Mesenteric fat pad (tissue), 1 donor: ENCODE measurements around the gene ANKS6. TPM values are rescaled to one million over a fixed set of nuclear protein-coding genes. Genes with fewer than 3 reads are reported as not detected.

Source experiments
- DNase-seq: peaks from one replicate; pipeline ENCODE4 v3.0.0-alpha.2; 2020; ENCODE audit warnings: low spot score
- total RNA-seq: library from RNA; stranded (reverse); fragmentation: NEBNext Ultra II Directional; extraction: Animal tissue kit (Norgen Biotek cat#: 25700); gene quantifications from one replicate; pipeline ENCODE4 v1.2.1, GENCODE V29; 2021
- donor health status: DM: yes; HTN: yes; CAD: no.

The ANKS6 gene
- total RNA-seq, 1 donor from 2014 or later = 18.1 TPM

DNA sequence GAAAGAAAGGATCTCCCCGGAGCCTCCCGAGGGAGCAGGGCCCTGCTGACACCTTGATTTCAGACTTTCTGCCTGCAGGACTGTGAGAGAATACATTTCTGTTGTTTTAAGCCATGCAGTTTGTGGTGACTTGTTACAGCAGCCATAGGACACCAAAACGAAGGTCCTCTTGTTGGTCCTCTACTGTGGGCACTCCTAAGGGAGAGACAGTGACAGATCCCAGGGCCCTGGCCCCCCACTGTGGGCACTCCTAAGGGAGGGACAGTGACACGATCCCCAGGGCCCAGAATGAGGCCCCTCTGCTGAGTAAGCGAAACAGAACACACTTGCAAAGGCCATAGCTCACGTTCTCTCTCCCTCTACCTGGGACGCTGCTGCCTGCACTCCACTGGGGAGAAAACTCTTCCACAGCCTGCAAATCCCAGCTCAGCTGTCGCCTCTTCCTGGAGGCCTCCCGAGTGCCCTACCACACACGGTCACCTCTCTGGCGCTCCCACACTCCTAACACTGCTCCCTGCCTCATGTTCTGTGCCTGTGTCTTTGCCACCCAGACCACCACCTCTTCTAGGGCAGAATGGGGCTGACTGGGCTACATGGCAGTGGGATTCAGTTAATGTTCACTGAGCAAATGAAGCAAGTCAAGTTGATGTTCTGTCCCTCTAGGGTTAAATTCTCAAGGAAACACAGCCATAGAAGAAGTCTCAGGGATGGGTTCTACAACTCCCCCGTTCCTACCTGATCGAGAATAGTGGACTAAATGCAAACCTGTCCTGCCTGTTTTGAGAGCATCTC is 23.8 kb downstream of the ANKS6 start:
- no peak for DNase-seq

DNA sequence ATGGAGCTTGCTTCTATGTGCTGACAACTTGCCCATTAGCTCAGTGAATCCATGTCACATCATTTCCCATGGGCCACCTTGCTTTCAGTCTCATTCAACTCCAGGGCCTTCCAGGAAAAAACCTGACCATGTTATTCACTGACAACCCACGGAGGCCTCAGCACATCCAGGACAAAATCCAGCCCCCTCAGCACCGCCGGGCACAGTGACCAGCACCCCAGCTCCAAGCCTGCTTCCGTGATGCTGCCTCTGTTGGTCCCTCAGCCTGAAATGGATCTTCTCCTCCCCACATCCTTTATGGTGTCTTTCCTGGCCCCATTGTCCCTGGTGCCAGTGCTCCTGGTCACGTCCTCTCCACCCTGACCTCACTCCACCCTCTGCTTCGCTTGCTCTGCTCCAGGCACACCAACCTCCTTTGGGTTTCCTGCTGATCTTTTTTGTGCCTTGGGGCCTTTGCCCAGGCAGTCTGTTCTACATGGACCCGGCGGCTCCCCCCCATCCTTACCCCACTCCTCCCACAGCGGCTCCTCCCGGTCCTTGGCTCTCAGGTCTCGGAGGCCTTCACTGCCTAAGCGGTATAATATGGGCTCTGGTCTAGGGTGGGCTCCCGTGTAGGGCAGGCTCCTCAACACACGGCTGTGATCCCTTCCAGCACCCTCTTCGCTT is 25.0 kb downstream of the ANKS6 start:
- DNase-seq = peak; percentile 83

DNA sequence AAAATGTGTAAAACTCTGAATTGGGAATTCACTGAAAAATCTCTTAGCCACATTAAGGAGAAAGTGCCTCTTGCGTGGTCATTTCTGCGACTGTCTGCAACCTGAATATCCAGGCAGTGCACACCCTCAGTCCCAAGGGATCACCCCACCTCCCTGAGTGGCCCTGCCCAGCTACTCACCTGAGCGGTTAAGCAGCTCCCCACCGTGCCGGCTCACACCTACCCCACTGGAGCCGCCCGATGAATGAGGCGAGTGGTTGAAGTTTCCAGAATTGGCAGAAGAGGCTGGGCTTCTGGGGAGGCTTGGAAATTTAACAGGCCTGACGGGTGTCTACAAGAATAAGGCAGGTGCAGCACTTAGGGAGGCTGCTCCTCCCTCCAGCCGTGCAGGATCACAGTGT is 25.6 kb downstream of the ANKS6 start:
- DNase-seq = peak; percentile 75

DNA sequence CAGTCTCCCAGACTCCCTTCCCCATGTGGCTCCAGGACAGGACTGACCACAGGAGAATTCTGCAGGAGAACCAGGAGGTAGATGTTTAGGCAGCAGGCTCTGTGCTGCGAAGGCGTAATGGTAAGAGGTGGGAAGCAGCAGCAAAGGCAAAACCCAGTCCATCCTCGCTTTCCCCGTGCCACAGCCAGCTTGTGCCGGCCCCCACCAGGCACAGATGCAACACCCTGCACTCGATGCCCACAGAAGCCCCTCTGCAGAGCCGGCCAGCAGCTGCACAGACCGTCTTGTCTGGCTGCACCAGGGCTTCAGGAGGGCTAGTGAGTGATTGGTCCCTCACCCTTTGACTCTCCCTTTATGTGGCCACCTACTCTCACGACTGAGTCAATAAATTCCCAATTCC is 28.0 kb downstream of the ANKS6 start:
- DNase-seq = peak; percentile 51

DNA sequence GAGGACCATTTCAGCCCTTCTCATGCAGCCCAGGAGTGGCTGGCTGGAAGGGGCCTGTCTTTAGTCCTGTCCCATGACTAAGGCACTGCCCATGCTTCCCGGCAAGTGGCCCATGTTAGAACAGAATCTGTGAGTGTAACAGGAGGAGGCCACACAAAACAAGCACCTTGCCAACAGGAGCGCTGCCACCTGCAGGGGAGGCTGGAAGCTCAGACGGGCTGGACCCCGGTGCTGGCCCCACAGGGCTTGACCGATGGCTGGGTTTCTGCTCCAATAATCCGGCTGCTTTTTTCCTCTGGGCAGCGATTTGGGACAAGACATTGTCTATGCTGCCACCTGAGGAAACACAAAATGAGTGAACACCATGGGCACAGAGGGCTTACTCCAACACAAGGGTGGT is 28.4 kb downstream of the ANKS6 start:
- peak; percentile 72 for DNase-seq

DNA sequence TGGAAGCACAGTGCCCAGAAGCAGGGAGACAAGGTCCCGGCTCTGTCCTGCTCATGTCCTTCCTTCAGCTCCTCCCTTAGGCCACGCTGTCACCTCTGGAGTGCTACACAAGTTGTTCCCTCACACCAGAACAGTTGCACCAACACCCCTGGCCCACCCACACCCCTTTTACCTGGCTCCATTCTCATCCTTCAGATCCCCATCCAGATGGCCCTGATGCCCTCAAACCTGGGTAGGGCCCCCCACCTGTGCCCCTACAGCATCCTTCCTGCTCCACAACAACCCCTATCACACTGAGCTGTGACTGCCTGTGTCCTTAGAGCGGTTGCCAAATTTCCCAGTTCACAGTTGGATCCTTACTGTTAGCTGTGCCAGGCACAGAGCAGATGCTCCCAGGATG is 29.2 kb downstream of the ANKS6 start:
- DNase-seq = no peak

DNA sequence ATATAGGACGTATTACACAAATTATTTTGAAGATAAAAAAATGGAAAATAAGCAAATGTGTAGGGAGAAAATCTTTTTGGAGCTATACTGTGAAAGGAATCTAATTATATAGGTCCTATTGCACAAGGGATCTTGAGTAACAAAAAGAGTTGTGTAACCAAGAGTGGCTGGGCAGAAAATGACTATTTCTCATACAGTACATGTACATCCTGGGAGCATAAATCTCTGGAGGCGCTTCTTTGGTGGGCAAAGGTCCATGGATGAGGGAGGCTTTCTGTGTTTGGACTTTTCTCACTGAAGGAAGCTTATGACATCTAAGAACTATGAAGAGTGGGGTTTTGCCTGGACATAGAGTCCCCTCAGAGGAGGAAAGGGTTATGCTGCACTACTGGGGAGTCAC is 29.8 kb downstream of the ANKS6 start:
- no peak for DNase-seq

DNA sequence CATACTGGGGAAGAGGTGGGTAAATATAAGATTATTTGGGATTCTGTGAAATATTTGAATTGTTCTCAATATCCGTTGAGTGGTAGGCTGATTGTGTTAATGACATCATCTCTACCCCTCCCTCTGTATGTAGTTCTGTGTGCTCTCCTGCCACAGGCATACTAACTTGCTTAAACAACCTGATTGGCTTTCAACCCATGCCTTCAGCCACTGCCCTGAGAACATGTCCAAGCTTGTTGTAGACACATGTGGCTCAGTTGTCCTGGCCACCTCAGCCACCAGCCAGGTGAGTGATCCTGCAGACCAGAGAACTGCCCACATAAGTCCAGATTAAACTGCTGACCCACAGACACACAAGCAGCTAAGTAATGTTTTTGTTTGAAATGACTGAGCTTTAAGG is 31.1 kb downstream of the ANKS6 start:
- DNase-seq = no peak

DNA sequence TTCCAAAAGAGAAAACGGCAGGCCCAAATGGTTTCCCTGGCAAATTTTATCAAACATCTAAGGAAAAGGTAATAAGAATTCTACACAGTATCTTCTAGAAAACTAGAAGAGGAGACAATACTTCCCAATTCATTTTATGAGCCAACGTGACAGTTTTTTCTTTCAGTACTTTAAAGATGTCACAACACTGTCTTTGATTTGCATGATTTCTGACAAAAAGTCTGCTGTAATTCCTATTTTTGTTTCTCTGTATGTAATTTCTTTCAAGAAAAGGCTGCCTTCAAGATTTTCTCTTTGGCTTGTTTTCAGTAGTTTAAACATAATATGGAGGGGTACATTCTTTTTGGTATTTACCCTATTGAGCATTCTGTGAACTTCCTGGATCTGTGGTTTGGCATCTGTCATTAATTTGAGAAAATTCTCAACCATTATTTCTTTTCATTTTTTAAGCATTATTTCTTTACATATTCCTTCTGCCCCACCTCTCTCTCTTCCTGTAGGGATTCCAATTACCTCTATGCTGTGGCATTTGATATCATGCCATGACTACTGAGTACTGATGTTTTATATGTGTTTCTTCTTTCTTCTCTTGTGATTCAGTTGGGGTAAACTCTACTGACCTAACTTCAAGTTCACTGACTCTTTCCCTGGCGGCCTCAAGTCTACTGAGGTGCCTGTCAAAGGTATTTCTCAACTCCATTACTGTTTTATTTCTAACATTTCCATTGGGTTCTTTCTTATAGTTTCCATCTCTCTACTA is 32.2 kb downstream of the ANKS6 start:
- no peak for DNase-seq

DNA sequence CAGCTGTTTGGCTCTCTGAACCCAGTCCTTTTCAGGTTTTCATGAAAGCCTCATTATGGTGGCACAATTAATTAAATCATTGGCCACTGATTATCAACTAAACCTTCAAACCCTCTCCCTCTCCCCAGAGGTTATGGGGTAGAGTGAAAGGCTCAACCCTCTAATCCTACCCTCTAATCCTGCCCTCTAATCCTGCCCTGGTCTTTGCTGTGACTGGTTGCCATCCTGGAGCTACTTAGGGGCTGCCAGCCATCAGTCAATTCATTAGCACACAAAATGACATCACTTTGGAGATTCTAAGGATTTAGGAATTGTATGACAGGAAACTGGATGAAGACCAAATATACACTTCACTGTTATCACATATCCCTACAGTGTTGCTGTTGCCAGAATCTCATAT is 36.1 kb downstream of the ANKS6 start:
- DNase-seq = no peak

DNA sequence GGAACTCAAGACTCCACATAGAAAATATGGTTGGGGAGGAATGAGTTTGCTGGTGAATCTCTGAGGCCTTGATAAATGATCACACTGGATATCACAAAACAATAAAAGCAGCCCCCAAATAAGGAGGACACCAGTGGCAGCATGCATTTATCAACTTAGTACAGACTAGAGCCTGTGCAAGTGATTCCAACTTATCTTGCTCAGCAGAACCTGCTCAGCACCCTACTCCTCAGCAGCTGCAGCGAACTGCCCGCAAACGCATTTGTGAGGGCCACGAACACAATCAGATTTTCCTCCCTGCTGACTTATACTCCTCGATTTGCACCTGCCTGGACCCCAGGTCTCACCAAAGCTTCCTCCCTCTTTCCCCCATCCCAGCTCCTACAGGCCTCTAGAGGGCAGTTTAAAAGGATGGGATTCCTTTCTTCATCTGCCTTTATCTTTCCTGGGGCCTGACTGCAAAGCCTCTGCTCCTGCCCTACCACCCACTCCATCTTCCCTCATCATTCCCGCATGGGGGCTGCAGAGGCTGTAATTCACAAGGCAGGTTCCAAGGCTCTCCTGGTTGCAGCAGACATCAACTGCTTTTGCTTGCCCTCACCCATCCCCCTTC is 41.2 kb downstream of the ANKS6 start:
- DNase-seq = no peak

DNA sequence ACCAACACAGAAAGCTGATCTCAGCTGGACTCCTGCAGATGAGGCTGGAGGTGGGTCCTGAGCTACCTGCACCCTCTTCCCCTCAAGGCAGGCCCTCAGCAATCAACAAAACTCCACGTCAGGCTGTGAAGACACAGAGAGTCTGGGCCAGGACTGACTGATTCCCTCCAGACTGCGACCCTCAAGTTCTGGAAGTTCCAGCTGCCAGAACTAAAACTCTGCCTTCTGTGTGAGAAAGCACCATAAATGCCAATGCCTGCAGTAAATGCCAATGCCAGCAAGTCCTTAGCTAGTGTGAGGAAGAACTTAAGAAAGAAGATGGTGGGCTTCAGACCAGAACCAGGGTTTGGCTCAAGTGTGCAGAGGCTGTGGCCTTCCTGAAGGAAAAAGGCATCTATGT is 45.1 kb downstream of the ANKS6 start:
- DNase-seq = no peak

DNA sequence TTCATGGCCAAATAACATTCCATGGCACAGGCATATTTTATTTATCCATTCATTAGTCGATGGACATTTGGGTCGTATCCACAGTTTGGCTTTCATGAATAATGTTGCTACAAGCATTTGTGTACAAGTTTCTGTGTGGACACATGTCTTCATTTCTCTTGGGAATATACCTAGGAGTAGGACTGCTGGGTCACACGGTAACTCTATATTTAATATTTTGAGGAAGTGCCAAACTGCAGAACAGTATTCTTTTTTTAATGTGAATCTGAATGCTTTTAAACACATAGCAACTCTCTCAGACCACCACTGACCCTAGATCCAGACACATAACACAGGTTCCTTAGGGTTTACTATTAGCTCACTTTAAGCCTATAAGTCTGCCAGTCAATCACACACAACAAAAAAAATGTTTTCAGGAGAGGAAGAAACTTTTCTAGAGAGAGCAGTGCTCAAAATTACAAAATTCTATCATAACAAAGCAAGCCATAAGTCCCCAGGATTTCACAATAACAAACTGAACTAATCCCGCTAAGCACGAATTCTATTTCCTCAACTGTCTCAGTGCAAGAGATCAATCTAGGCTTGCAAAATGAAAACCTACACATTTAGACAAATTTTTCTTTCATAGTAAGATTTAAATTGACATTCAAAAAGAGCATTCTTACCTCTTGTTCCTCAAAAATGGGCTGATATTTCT is 45.8 kb downstream of the ANKS6 start:
- no peak for DNase-seq

DNA sequence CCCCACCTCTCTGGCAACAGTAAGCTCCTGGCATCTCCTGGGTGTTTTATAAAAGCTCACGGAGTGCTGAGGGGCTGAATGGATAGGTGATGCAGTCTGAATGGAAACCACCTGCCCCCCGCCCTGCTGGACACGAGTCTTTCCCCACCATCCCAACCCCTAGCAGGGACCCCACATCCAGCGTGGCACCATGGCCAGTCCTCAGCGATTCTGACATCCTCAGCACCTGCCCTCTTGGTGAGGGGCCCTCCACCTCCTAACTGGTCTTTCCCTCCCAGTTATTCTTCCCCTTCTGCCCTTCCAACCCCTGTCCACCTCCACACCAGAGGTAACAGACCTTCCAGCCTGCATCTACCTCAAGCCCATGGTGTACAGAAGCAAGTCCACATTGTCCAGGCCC is 48.9 kb downstream of the ANKS6 start:
- no peak for DNase-seq

DNA sequence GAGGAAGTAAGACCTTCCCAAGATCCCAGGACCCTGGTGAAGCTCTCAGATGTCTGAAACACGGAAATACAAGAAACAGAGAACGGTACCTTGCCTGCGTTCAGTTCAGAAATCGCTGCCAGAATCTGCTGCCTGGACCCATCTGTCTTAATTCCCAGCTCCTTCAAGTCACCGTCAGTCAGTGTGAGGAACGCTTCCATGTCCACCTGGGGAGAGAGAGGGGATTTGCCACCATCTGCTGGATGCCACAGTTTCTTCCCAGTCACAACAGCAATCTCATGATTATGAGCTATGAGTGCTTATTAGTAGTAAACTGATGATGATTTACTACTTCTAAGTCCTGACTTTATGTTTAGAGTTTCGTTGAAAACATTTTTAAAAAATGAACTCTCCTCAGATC is 50.9 kb downstream of the ANKS6 start:
- DNase-seq = no peak

DNA sequence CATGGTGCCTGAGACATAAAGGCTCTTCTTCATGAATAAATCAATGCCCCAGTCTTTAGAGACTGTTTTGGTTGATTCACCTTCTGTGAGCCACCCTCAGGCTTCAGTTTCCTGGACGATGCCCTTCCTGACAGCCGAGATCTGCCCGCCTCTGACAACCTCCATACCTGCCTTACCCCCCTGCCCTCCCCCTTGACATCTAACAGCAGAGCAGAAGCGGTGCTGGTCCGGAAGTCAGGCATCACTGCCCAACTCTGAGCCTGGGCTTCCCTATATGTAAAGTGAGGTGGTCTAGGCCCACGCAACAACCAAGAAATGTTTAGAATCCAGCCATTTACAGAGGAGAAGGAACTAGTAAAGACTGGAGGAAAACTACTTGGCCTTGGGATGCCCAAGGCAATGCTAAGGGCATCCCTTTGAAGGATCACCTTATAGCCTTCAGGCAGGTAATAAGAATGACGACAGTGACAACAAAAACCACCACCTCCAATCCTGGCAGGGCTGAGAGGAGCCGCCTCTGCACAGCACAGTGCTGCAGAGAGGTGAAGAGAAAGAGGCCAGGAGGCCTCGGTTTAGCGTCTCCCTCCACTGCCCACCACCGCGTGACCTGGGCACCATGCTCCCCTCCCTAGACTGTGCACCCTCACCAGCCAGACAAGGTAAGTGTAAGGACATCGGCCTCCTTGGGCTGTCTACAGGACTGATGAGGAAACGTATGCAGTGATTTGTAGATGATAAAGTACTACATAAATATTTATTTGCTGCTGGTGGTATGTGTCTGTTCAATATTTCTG is 52.3 kb downstream of the ANKS6 start:
- DNase-seq = no peak

DNA sequence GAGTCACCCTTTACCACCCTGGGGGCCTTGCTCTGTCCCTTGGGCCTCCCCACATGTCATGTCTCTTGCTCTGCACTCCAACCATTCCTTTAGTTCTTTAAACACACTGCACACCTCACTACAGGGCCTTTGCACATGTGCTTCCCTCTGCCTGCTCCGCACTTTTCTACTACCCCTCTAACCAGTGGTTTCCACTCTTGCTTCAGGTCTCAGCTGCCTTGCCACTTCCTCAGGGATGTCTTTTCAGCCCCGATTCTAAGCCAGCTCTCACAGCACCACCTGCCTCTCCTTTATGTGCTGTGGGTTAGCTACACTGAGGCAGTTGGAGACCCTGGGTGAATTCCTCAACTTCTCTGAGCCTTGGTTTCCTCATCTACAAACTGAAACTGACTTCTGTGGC is 53.0 kb downstream of the ANKS6 start:
- DNase-seq = no peak

DNA sequence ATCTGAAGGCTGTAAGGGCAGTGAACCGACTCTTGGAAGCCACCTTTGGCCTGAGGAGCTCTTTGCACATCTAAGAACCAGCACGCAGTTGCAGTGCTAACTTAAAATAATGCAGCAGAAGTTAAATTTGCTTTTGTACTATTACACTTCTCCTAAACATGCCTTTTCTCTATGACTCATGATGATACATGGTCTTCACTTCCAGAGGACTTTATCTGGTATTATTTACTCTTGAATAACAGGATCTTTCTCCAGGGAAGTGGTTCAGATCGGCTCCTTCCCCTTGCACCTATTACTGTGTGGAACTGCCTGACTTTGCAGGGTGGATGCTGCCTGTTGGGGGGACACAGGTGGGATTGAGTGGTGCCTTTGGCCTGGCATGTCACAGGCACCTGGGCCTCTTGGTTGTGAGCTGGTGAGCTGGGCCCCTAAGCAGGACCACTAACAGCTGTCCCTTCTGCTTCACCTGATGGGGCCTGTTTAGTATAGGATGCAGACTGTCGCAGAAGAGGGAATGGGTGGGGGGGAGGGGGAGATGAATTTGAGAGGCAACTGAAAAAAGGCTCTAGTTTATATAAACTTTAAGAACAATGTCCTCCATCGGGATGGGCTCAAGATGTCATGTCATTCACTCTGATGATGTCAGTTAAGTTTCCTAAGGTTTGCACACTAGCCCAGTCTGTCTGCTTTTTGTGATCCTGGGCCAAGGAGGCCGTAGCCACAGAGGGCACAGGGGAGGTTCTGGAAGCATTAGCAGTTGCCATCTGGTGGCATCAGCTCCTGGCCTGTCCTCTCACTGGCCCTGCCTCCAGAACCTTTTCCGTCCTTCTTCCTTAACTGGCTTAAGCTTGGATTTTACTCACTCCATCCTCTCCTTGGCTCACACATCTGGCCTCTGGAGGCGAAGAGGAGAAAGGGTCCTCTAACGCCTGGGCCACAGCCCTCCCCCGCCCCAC is 53.8 kb downstream of the ANKS6 start:
- DNase-seq = no peak

DNA sequence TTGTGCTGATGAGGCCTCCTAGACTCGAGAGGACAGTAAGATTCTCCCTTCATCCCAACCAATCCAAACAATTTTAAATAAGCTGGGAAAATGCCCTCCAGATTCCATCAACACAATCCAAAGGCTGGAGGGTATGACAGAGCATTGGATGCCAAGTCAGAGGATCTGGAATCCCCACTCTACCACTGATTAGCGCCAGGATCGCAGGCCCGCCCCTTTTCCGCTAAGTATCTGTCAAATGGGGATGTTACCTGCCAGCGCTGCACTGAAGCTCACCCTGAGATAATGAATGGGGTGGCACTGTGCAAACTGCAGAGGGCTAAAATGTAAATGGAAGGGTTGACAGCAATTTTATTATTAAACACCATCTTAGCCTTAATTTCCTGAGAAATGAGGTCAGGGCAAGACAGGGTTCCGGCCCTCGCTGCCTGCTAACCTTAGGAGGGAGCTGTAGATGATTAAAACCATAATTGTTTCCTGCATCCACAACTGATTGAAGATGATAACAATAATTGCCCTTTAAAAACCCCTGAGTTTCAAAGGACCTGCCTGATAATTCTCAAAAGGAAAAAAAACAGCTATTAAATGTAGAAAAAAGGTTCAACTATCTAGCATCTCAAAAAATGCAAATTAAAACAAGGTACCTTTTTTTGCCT is 56.0 kb downstream of the ANKS6 start:
- DNase-seq = no peak
